K562 (cell line): Measurements from ENCODE around the gene HAX1. TPM values are rescaled to one million over a fixed set of nuclear protein-coding genes. Genes with fewer than 3 reads are reported as not detected.

Experiments
- ETV5 ChIP-seq: sonication (generic); formaldehyde crosslinking; IDR thresholded peaks from 2 replicates; pipeline ENCODE4 v1.4.0; 2020; ENCODE audit warnings: low read depth, mild to moderate bottlenecking, missing genetic modification reagents
- FOSL1 ChIP-seq: fragments of 200-800 bp; sonication (Bioruptor generic); conservative IDR thresholded peaks from 2 replicates; pipeline ENCODE4 v1.6.1; 2016; ENCODE audit warnings: missing genetic modification characterization, missing compliant biosample characterization
- HNRNPK ChIP-seq: fragments of 200-400 bp; formaldehyde crosslinking; IDR thresholded peaks from one replicate; pipeline ENCODE4 v1.6.1; 2018; ENCODE audit warnings: mild to moderate bottlenecking, low read depth, low read length; ENCODE audit not compliant: poor library complexity, severe bottlenecking
- KDM1A ChIP-seq, 2 experiments: fragments of 450-650 bp; IDR thresholded peaks; 2 replicates each; pipeline ENCODE4 v1.6.1; 2016; ENCODE audit warnings: mild to moderate bottlenecking in 2 of 2
- MEF2D ChIP-seq: conservative IDR thresholded peaks from 2 replicates; pipeline ENCODE4 v1.6.1; 2016; ENCODE audit warnings: low read depth, missing genetic modification characterization, missing compliant biosample characterization
- PHB ChIP-seq: fragments of 250-450 bp; sonication (Bioruptor Pico); IDR thresholded peaks from 2 replicates; pipeline ENCODE4 v1.5.0; 2021
- PHB2 ChIP-seq: fragments of 450-650 bp; IDR thresholded peaks from 2 replicates; pipeline ENCODE4 v1.6.1; 2017; ENCODE audit warnings: low read depth
- SIX5 ChIP-seq, 2 experiments: IDR thresholded peaks; 2 replicates each; pipeline ENCODE4 v1.6.1; 2011; ENCODE audit warnings: low read length in 2 of 2, borderline replicate concordance in 1 of 2, low read depth in 1 of 2, mild to moderate bottlenecking in 1 of 2, moderate library complexity in 1 of 2; ENCODE audit not compliant: insufficient read depth in 1 of 2
- TGIF2 ChIP-seq: sonication (generic); formaldehyde crosslinking; IDR thresholded peaks from 2 replicates; pipeline ENCODE4 v1.8.1; 2022; ENCODE audit warnings: mild to moderate bottlenecking, missing genetic modification reagents, moderate library complexity
- ZNF766 ChIP-seq: fragments of 200-800 bp; sonication (Bioruptor generic); conservative IDR thresholded peaks from 2 replicates; pipeline ENCODE4 v1.6.1; 2016; ENCODE audit warnings: missing genetic modification characterization, missing compliant biosample characterization
- polyA plus RNA-seq, 8 experiments: library from polyadenylated mRNA; depleted of rRNA in 4 of 8; stranded (reverse) in 5 of 8; unstranded in 3 of 8; fragments of >200 nt; fragmentation: Nextera tagmentation in 2 of 8; fragmentation: Illumina TruSeq in 1 of 8; extraction: Ambion mirVana in 2 of 8; extraction: Trizol in 1 of 8; gene quantifications; 2 replicates each; pipeline versions ENCODE4 v1.2.1 to v1.2.3, GENCODE V29; 2011 to 2014; ENCODE audit warnings: inconsistent platforms in 1 of 8, missing spikeins in 1 of 8
- total RNA-seq, 7 experiments: library from RNA; depleted of rRNA in 6 of 7; stranded (reverse); fragments of >200 nt in 6 of 7; fragmentation: Illumina TruSeq in 2 of 7; extraction: Trizol in 2 of 7; gene quantifications; 2 replicates each; pipeline versions ENCODE4 v1.2.1 to v1.2.3, GENCODE V29; 2011 to 2021; ENCODE audit warnings: low replicate concordance in 1 of 7
- TF ChIP-seq, protein P1 (sequence below): fragments of 450-650 bp; IDR thresholded peaks from 2 replicates; pipeline ENCODE4 v1.6.1; 2018; ENCODE audit not compliant: partially characterized antibody
- TF ChIP-seq, protein P2 (sequence below): fragments of 450-650 bp; IDR thresholded peaks from 2 replicates; pipeline ENCODE4 v1.6.1; 2016; ENCODE audit warnings: low read depth, mild to moderate bottlenecking, moderate library complexity
- TF ChIP-seq, protein P3 (sequence below): fragments of 250-450 bp; sonication (Bioruptor Pico); IDR thresholded peaks from 2 replicates; pipeline ENCODE4 v1.4.0; 2020; ENCODE audit warnings: mild to moderate bottlenecking, moderate library complexity, borderline replicate concordance
- TF ChIP-seq, protein P4 (sequence below): IDR thresholded peaks from 2 replicates; pipeline ENCODE4 v1.6.1; 2014; ENCODE audit warnings: antibody characterized with exemption

Gene HAX1
- total and polyA plus RNA-seq, 9 of the 15 experiments (the other 6 are each of a cell fraction or from before 2014, with no cell fraction given): 143 to 492 (median 234) TPM

DNA sequence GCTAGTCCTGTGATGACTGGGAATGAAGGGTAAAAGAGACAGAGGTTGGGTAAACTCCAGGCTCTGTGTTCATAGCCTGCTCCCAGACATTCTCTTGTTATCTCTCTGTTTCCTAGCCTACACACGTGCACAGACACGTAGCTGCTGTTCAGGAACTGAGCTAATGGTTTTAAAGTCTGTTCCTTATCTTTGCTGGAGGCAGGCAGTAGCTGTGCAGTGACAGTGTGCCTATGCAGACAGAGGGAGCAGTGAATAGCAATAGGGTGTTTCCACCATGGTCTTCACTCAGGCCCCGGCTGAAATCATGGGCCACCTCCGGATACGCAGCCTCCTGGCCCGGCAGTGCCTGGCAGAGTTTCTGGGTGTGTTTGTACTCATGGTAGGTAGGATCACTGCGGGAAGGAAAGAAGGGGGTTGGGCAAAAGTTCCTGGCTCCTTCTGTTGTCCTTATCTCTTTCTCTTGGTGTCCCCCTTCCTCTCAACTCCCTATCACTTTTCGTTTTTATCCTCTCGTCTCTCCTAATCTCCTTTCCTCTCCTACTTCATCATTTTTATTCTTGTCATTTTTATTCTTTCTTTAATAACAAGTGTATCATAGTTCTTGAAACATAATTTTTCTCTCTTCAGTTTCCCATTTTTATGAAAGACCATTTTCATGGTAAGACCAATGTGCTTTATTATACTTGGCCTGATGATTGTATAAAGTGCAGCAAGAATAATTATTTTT, 48.6 kb downstream of the HAX1 start, which contains the start of gene AQP10 (continued):
- TF ChIP-seq, protein P1, sequence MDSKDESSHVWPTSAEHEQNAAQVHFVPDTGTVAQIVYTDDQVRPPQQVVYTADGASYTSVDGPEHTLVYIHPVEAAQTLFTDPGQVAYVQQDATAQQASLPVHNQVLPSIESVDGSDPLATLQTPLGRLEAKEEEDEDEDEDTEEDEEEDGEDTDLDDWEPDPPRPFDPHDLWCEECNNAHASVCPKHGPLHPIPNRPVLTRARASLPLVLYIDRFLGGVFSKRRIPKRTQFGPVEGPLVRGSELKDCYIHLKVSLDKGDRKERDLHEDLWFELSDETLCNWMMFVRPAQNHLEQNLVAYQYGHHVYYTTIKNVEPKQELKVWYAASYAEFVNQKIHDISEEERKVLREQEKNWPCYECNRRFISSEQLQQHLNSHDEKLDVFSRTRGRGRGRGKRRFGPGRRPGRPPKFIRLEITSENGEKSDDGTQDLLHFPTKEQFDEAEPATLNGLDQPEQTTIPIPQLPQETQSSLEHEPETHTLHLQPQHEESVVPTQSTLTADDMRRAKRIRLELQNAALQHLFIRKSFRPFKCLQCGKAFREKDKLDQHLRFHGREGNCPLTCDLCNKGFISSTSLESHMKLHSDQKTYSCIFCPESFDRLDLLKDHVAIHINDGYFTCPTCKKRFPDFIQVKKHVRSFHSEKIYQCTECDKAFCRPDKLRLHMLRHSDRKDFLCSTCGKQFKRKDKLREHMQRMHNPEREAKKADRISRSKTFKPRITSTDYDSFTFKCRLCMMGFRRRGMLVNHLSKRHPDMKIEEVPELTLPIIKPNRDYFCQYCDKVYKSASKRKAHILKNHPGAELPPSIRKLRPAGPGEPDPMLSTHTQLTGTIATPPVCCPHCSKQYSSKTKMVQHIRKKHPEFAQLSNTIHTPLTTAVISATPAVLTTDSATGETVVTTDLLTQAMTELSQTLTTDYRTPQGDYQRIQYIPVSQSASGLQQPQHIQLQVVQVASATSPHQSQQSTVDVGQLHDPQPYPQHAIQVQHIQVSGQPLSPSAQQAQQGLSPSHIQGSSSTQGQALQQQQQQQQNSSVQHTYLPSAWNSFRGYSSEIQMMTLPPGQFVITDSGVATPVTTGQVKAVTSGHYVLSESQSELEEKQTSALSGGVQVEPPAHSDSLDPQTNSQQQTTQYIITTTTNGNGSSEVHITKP: peak; percentile 25
- TF ChIP-seq HNRNPK: no peak
- TF ChIP-seq PHB2: no peak
- TF ChIP-seq MEF2D (tag): 0 out of 2 replicates have a peak, but pooled peaks have one; percentile 47
- TF ChIP-seq, protein P2, sequence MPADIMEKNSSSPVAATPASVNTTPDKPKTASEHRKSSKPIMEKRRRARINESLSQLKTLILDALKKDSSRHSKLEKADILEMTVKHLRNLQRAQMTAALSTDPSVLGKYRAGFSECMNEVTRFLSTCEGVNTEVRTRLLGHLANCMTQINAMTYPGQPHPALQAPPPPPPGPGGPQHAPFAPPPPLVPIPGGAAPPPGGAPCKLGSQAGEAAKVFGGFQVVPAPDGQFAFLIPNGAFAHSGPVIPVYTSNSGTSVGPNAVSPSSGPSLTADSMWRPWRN: no peak
- TF ChIP-seq FOSL1 (tag): peak; percentile 51; the same call in 1 of the 2 replicates
- 0 out of 4 replicates have a peak, but pooled peaks of 1 of the 2 experiments have one; percentile 1 for TF ChIP-seq KDM1A (IDR thresholded peaks at IDR 0.05)
- no peak for TF ChIP-seq TGIF2 (CRISPR knock-in tag)
- TF ChIP-seq ETV5 (CRISPR knock-in tag): peak; percentile 76
- TF ChIP-seq PHB (CRISPR knock-in tag): no peak
- TF ChIP-seq, protein P3, sequence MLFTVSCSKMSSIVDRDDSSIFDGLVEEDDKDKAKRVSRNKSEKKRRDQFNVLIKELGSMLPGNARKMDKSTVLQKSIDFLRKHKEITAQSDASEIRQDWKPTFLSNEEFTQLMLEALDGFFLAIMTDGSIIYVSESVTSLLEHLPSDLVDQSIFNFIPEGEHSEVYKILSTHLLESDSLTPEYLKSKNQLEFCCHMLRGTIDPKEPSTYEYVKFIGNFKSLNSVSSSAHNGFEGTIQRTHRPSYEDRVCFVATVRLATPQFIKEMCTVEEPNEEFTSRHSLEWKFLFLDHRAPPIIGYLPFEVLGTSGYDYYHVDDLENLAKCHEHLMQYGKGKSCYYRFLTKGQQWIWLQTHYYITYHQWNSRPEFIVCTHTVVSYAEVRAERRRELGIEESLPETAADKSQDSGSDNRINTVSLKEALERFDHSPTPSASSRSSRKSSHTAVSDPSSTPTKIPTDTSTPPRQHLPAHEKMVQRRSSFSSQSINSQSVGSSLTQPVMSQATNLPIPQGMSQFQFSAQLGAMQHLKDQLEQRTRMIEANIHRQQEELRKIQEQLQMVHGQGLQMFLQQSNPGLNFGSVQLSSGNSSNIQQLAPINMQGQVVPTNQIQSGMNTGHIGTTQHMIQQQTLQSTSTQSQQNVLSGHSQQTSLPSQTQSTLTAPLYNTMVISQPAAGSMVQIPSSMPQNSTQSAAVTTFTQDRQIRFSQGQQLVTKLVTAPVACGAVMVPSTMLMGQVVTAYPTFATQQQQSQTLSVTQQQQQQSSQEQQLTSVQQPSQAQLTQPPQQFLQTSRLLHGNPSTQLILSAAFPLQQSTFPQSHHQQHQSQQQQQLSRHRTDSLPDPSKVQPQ: peak; percentile 76; the same call in 1 of the 2 replicates
- 0 out of 2 replicates have a peak, but pooled peaks have one; percentile 39 for TF ChIP-seq ZNF766
- TF ChIP-seq, protein P4, sequence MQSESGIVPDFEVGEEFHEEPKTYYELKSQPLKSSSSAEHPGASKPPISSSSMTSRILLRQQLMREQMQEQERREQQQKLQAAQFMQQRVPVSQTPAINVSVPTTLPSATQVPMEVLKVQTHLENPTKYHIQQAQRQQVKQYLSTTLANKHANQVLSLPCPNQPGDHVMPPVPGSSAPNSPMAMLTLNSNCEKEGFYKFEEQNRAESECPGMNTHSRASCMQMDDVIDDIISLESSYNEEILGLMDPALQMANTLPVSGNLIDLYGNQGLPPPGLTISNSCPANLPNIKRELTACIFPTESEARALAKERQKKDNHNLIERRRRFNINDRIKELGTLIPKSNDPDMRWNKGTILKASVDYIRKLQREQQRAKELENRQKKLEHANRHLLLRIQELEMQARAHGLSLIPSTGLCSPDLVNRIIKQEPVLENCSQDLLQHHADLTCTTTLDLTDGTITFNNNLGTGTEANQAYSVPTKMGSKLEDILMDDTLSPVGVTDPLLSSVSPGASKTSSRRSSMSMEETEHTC: 0 out of 2 replicates have a peak, but pooled peaks have one; percentile 42
- TF ChIP-seq SIX5 (IDR thresholded peaks at IDR 0.05; ENCODE audit: borderline replicate concordance in 1 of 2, insufficient read depth in 1 of 2, low read depth in 1 of 2, low read length in 2 of 2): no peak
